ENCODE results near the gene CCDC137.

Gene CCDC137

DNA sequence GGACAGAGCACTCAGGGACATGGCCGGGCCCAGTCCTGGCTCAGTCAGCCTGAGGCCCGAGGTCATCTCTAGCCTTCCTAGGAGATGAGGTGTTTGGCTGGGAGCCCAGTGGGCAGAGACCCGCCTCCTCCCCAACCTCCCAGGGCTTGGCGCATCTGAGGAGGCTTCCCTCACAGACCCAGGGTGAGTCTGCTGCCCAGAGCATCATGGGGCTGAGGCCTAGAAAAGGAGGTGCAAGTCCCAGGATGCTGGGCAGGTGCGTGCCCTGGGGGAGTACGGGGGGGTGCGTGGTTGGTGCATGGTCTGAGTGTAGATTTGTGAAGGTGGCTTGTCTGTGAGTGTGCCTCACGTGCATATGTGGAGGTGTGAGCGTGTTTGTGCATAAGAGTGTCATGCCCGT is 14.8 kb upstream of the CCDC137 start:
- DNase-seq: no peak

GRCh38 chr17:81652906-81653771 is 13.4 kb upstream of the CCDC137 start:
- DNase-seq: no peak

- DNase-seq: no peak
Observed at GRCh38 chr17:81655378-81656117, 11.0 kb upstream of the CCDC137 start.

- DNase-seq: no peak
Observed at GRCh38 chr17:81656118-81656743, 10.3 kb upstream of the CCDC137 start, which contains the start of gene PDE6G. Gene PDE6G (minus strand): TSS chr17:81656542. CDS start chr17:81653305, 3,237 bp downstream.

DNA sequence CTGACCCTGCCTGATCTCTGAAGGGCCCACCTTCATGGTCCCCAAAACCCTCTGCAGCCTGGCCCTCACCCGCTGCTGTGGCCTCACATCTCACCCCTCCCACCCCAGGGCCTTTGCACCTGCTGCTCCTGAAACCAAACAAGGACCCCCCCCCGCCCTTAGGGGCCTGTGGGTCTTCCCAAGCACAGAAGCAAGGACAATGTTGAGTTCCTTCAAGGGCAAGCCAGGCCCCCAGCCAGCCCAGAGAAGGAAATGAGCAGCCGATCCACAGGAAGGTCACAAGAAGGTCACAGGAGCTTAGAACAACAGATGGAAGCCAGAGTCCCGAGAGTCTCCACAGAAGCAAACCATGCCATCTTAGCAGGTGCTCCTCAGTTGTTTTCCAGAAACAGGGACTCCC is 9.7 kb upstream of the CCDC137 start:
- DNase-seq: no peak

DNA sequence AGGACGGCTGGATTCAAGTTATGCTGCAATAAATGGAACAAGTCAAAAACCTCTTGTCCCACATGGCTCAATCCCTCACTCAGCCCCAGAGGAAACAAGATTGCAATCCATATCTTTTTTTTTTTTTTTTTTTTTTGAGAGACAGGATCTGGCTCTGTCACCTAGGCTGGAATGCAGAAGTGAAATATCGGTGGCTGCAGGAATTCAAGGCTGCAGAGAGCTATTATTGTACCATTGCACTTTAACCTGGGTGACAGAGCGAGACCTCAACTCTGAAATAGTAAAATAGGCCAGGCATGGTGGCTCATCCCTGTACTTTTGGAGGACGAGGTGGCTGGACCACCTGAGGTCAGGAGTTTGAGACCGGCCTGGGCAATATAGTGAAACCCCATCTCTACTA is 7.5 kb upstream of the CCDC137 start:
- DNase-seq: no peak

DNA sequence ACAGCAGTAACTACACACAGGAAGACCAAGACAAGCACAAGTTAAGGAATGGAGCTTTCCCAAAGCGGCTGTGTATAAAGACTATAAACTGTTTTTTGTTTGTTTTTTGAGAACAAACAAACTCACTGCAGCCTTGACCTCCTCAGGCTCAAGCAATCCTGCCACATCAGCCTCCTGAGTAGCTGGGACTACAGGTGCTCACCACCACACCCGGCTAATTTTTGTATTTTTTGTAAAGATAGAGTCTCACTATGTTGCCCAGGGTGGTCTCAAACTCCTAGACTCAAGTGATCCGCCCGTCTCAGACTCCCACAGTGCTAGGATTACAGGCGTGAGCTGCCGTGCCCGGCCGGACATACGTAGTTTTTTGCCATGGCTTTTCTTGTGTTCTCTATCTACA is 6.1 kb upstream of the CCDC137 start:
- no peak for DNase-seq

DNA sequence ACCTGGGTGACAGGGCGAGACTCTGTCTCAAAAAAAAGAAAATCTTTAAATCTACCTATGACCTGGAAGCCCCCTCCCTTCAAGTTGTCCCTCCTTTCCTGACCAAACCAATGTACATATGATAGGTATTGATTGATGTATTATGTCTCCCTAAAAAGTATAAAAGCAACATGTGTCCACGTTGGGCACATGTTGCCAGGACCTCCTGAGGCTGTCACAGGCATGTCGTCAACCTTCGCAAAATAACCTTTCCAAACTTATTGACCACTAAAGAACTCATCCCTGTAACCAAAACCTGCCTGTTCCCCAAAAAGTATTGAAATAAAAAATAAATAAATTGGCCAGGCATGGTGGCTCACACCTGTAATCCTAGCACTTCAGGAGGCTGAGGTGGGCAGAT is 4.5 kb upstream of the CCDC137 start:
- no peak for DNase-seq

DNA sequence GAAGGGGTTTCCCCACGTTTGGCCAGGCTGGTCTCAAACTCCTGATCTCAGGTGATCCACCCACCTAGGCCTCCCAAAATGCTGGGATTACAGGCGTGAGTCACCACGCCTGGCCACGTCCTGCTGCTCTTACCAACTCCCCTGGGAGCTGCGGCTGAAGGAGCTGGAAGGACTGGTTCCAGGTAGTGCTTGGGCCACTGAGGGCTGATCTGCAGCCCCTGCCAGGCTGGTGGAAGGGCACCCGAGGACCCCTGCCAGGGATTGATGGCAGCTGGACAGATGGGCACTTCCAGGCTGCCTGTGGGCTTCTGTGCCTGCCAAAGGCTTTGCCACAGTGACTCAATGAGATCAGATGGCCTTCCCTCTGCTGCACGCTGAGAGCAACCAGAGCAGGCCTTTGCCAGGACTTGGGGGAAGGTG is 2.5 kb upstream of the CCDC137 start:
- no peak for DNase-seq

DNA sequence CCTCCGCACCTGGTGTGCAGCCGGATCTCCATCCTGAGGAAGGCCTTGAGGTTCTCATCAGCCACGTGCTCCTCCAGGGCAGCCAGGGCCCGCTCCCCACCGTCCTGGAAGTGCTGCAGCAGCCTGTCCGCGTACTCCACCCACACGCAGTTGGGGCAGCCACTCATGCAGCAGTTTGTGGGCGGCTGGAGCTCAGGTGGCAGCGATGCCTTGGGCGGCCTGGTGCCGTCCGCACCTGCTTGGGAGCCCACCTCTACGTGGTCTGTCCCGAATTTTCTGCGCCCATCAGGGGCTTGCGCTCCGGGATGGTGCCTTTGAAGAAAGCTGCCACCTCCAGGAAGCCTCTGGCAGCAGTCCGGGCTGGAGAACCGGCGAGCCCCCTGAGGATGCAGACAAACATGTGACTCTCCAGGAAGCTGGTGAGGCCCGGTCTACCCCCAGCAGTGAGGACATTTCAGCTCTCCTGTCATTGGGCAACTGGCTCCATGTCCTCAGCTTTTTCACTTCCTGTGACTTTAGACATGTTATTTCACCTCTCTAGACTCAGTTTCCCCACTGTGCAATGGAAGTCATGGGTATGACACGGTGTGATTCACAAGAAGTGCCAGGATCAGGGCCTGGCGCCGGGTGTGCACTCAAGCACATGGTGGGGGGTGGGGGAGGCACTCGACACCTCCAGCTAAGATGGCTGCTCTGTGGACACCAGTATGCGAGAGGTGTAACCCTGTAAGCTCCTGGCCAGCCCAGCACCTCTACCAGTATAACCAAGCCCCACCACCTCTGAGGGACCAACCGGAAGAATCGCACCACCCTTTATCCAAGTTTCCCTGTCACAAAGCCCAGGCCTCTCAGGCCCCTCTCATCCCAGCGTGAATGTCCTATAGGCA is 1.1 kb upstream of the CCDC137 start:
- peak; percentile 32 for DNase-seq

- DNase-seq: no peak
Observed at GRCh38 chr17:81666092-81666341, 520 bp upstream of the CCDC137 start.

GRCh38 chr17:81667754-81668153 is 1.2 kb downstream of the CCDC137 start:
- DNase-seq: no peak

- no peak for DNase-seq
Observed at GRCh38 chr17:81672504-81672903, 6.0 kb downstream of the CCDC137 start.

DNA sequence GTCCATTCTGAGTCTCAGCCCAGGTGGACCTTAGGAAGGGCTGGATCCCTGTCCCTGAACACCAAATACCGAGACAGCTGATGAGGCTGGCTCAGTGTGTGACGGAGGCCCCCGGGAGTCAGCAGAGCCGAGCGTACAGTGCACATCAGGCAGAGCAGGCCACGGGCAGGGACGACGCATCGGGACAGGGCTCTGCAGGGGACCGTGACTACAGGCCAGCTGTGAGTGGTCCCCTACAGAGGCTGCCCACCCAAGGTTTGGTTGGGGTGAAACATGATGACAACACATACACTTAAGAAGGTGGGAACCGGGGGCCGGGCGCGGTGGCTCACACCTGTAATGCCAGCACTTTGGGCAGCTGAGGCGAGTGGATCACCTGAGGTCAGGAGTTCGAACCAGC is 6.4 kb downstream of the CCDC137 start:
- no peak for DNase-seq

DNA sequence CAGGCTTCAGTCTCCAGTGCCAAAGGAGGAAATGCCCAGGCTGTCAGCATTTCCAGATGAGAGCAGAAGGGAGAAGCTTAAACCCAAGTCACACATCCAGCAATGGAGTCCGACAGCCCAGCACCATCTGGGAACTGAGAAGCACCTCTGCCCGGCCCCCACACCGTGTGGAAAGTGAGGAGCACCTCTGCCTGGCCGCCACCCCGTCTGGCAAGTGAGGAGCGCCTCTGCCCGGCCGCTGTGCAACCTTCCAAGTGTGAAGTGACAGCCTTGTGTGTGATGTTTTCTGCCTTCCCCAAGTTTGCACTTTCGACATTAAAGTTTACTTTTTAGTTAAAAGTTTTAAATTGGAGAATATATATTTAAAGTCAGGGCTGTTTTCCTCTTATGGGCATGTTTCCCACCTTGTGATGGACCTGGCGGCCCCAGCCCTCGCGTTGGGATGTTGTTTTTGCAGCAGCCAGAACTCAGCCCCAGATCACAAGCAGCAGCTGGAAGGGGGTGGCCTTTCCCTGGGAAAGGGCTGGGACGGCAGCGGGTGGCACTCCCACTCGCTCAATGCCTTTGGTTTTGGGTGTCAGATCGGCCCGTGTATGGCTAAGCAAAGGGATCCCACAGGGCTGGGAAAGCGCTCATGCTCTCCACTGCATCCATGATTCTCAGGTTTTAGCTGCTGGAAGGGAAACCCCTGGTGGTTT is 7.2 kb downstream of the CCDC137 start:
- no peak for DNase-seq

GRCh38 chr17:81675515-81676221 is 9.1 kb downstream of the CCDC137 start:
- peak; percentile 37 for DNase-seq

- no peak for DNase-seq
Observed at GRCh38 chr17:81676906-81677305, 10.4 kb downstream of the CCDC137 start.

- DNase-seq: no peak
Observed at GRCh38 chr17:81680150-81680549, 13.6 kb downstream of the CCDC137 start.

DNA sequence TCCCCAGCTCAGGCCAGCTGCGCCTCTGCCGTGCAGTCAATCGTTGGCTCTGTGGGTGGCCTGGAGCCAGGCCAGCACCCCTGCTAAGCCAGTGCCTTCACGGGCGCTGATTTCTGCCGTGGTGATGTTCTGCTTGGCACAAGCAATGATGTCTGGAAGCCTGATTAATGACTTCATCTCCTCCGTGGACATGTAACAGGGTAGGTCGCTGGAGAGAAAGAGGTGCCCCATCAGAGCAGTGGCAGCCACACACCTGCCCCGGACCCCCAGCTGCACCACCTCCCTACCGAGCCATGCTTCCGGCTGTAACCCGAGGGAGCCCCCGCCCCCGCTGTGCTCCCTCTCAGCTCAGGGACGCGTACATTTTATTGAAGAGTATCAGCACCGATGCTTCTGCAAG is 15.1 kb downstream of the CCDC137 start:
- DNase-seq: no peak

DNA sequence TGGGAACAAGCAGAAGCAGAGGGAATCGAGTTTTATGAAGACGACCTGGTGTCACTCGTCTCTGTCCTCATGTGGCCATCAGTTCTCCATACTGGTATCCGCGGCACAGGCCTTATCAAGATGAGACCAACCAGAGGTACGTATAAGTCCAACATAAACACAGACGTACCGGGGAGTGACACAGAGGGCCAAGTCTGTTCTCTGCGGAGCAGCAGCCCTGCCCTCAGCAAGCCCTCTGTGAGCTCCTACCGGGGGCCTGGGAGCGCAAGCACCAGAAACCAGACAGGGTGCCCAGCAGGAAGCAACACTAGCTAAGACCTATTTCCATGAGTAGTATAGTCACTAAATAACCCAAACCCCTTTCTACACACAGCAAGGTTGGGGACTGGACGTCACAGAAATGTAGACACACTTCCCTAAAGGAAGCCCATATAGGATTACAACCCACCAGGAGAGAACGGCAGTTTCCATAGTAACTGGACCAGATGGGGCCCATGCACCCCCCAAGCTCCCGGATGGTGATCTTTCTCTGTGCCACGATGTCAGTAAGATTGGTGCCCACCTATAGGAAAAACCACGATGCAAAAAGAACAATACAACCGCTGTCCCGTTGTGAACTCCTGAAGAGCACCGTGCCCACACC is 16.1 kb downstream of the CCDC137 start:
- DNase-seq: no peak

DNA sequence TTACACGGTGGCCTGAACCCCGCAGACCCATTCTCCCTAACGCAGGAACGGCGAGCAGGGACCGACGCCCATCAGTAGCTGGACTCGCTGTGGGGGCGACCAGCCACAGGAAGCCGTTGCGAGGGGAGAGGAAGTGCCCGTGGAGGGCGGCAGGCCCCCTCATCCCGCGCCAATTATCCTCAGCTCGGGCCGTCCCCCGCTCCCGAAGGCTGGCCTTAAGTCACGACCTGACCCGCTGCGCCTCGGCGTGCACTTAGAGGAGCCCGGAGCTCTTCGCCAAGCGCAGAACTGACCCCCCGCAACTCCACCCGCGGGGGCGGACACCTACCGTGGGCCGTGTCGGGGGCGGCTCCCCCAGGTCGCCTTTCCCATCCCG is 16.7 kb downstream of the CCDC137 start:
- DNase-seq: no peak
